Measurements from ENCODE around the gene KRT76. TPM values are rescaled to one million over a fixed set of nuclear protein-coding genes. Genes with fewer than 3 reads are reported as not detected.

The KRT76 gene
- not detected for total RNA-seq

- Histone ChIP-seq H3K4me1 (ENCODE audit: control insufficient read depth in 3 of 3, insufficient read depth in 3 of 3, low read length in 3 of 3) (no peaks in the 10 kb centered on the region), H3K27ac (ENCODE audit: low read depth, low read length) (no peak within 1 kb of the TSS), H3K9me3 (ENCODE audit: control insufficient read depth in 3 of 3, low read length in 3 of 3) (no peaks in the 10 kb centered on the region), H3K36me3 (ENCODE audit: control insufficient read depth in 3 of 3, insufficient read depth in 3 of 3, low read length in 3 of 3) (no peaks in the 10 kb centered on the region), H3K27me3 (ENCODE audit: control insufficient read depth in 3 of 3, insufficient read depth in 3 of 3, low read length in 3 of 3) (peaks cover 8 to 26% (median 12%) of the 10 kb centered on the region in 3 donors), H3K9ac (ENCODE audit: low read depth in 1 of 3, low read length in 3 of 3) (no peak within 1 kb of the TSS), H3K4me3 (ENCODE audit: low read length in 3 of 3) (no peak within 1 kb of the TSS)
Measured at GRCh38 chr12:52776913-52777395, at the start of gene KRT76. KRT76 (minus strand) TSS chr12:52777345; CDS start chr12:52777291, 54 bp downstream.

- no peak overlapping the region for H3K27ac ChIP-seq (ENCODE audit: low read depth, low read length)
- H3K9ac ChIP-seq (ENCODE audit: low read depth in 1 of 3, low read length in 3 of 3) = no peak overlapping the region
- no peak overlapping the region for H3K4me3 ChIP-seq (ENCODE audit: low read length in 3 of 3)
- H3K36me3 ChIP-seq (ENCODE audit: control insufficient read depth in 3 of 3, insufficient read depth in 3 of 3, low read length in 3 of 3) = no peaks in the 10 kb centered on the region
- no peaks in the 10 kb centered on the region for H3K4me1 ChIP-seq (ENCODE audit: control insufficient read depth in 3 of 3, insufficient read depth in 3 of 3, low read length in 3 of 3)
- peaks cover 6 to 34% (median 34%) of the 10 kb centered on the region in 3 donors for H3K27me3 ChIP-seq (ENCODE audit: control insufficient read depth in 3 of 3, insufficient read depth in 3 of 3, low read length in 3 of 3)
- H3K9me3 ChIP-seq (ENCODE audit: control insufficient read depth in 3 of 3, low read length in 3 of 3) = no peaks in the 10 kb centered on the region
Measured at GRCh38 chr12:52825961-52826360, 48.8 kb upstream of the KRT76 start.

- Histone ChIP-seq H3K9me3 (ENCODE audit: control insufficient read depth in 3 of 3, low read length in 3 of 3) (no peaks in the 10 kb centered on the region), H3K27me3 (ENCODE audit: control insufficient read depth in 3 of 3, insufficient read depth in 3 of 3, low read length in 3 of 3) (peaks cover 6 to 40% (median 39%) of the 10 kb centered on the region in 3 donors), H3K4me1 (ENCODE audit: control insufficient read depth in 3 of 3, insufficient read depth in 3 of 3, low read length in 3 of 3) (no peaks in the 10 kb centered on the region), H3K9ac (ENCODE audit: low read depth in 1 of 3, low read length in 3 of 3) (no peak overlapping the region), H3K36me3 (ENCODE audit: control insufficient read depth in 3 of 3, insufficient read depth in 3 of 3, low read length in 3 of 3) (no peaks in the 10 kb centered on the region), H3K4me3 (ENCODE audit: low read length in 3 of 3) (no peak overlapping the region), H3K27ac (ENCODE audit: low read depth, low read length) (no peak overlapping the region)
Measured at GRCh38 chr12:52824741-52825410, 47.7 kb upstream of the KRT76 start.

GRCh38 chr12:52823761-52824450 lies 46.8 kb upstream of the KRT76 start:
- Histone ChIP-seq H3K4me1 (ENCODE audit: control insufficient read depth in 3 of 3, insufficient read depth in 3 of 3, low read length in 3 of 3) (no peaks in the 10 kb centered on the region), H3K9me3 (ENCODE audit: control insufficient read depth in 3 of 3, low read length in 3 of 3) (no peaks in the 10 kb centered on the region), H3K9ac (ENCODE audit: low read depth in 1 of 3, low read length in 3 of 3) (no peak overlapping the region), H3K36me3 (ENCODE audit: control insufficient read depth in 3 of 3, insufficient read depth in 3 of 3, low read length in 3 of 3) (no peaks in the 10 kb centered on the region), H3K4me3 (ENCODE audit: low read length in 3 of 3) (no peak overlapping the region), H3K27ac (ENCODE audit: low read depth, low read length) (no peak overlapping the region), H3K27me3 (ENCODE audit: control insufficient read depth in 3 of 3, insufficient read depth in 3 of 3, low read length in 3 of 3) (peaks cover 6 to 45% (median 42%) of the 10 kb centered on the region in 3 donors)

- no peak overlapping the region for H3K9ac ChIP-seq (ENCODE audit: low read depth in 1 of 3, low read length in 3 of 3)
- H3K27me3 ChIP-seq (ENCODE audit: control insufficient read depth in 3 of 3, insufficient read depth in 3 of 3, low read length in 3 of 3) = peaks cover 10 to 51% (median 51%) of the 10 kb centered on the region in 3 donors
- no peak overlapping the region for H3K4me3 ChIP-seq (ENCODE audit: low read length in 3 of 3)
- H3K27ac ChIP-seq (ENCODE audit: low read depth, low read length) = no peak overlapping the region
- H3K9me3 ChIP-seq (ENCODE audit: control insufficient read depth in 3 of 3, low read length in 3 of 3) = no peaks in the 10 kb centered on the region
- H3K4me1 ChIP-seq (ENCODE audit: control insufficient read depth in 3 of 3, insufficient read depth in 3 of 3, low read length in 3 of 3) = no peaks in the 10 kb centered on the region
- no peaks in the 10 kb centered on the region for H3K36me3 ChIP-seq (ENCODE audit: control insufficient read depth in 3 of 3, insufficient read depth in 3 of 3, low read length in 3 of 3)
Measured at GRCh38 chr12:52822771-52823510, 45.8 kb upstream of the KRT76 start.

DNA sequence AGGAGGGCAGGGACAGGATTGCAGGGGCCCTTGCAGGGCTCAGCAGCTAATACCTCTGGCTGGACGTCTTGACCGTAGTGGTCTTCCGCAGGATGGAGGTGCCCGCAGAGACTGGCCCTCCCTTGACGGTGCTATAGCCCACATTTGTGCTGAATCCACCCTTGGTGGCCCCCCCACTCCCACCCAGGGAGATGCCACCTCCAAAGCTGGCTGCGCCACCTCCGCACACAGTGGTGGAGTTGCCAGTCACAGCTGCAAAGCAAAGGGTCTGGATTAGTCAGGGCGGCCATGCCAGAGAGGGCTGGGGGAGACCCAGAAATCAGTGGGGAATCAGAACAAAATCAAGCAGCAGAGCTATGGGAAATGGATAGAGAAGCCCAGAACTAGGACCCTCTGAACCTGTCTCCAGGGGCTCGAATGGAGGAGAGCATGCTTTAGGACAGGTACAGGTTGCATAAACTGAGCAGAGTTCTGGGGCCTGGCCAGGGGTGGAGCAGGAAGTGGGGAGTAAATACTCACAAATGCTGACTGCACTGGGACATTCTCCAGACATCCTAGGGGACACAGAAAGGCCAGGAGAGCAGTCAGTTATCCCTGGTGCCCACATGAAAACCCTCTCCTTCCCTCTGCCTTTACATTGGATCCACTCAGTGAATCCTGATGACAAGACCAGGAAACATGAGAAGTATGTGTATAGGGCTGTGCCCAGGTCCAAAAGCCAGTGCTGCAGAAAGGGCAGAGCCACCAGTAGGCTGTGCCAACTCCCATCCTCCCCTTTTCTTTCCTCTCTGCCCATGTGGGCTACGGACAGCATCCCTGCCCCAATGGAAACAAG lies 44.9 kb upstream of the KRT76 start:
- Histone ChIP-seq H3K9ac (ENCODE audit: low read depth in 1 of 3, low read length in 3 of 3) (no peak overlapping the region), H3K36me3 (ENCODE audit: control insufficient read depth in 3 of 3, insufficient read depth in 3 of 3, low read length in 3 of 3) (no peaks in the 10 kb centered on the region), H3K27ac (ENCODE audit: low read depth, low read length) (no peak overlapping the region), H3K27me3 (ENCODE audit: control insufficient read depth in 3 of 3, insufficient read depth in 3 of 3, low read length in 3 of 3) (peaks cover 19 to 59% (median 50%) of the 10 kb centered on the region in 3 donors), H3K4me3 (ENCODE audit: low read length in 3 of 3) (no peak overlapping the region), H3K9me3 (ENCODE audit: control insufficient read depth in 3 of 3, low read length in 3 of 3) (no peaks in the 10 kb centered on the region), H3K4me1 (ENCODE audit: control insufficient read depth in 3 of 3, insufficient read depth in 3 of 3, low read length in 3 of 3) (no peaks in the 10 kb centered on the region)

DNA sequence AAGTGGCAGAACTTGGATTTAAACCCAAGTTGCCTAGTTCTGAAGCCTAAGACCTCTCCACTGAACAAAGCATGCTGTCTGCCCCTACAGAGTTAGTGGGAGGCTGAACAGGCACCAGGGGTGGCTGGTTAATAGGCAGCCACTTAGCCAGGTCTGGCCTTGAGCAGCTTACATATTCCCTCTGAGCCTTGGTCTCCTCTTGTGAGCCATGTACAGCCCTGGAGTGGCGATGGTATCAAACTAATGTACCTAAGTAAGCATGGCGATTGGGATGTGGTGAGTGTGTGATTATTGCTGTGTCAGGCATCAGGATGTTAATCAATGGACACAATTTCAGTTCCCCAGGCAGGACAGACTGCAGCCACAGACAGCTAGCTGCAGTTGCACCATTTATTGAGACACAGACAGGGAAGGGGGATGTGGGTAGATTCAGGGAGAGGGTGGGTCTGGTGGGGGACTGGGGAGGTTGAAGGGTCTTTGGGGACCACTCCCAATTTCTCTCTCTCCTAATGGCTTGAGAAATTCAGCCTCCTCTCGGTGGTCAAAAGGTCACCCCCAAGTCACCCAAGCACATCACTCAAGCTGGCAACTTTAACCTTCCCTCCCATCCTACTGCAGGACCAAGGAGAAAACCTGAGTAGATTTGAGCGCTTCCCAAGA lies 44.1 kb upstream of the KRT76 start:
- Histone ChIP-seq H3K9ac (ENCODE audit: low read depth in 1 of 3, low read length in 3 of 3) (no peak overlapping the region), H3K36me3 (ENCODE audit: control insufficient read depth in 3 of 3, insufficient read depth in 3 of 3, low read length in 3 of 3) (no peaks in the 10 kb centered on the region), H3K4me3 (ENCODE audit: low read length in 3 of 3) (no peak overlapping the region), H3K4me1 (ENCODE audit: control insufficient read depth in 3 of 3, insufficient read depth in 3 of 3, low read length in 3 of 3) (no peaks in the 10 kb centered on the region), H3K27ac (ENCODE audit: low read depth, low read length) (no peak overlapping the region), H3K9me3 (ENCODE audit: control insufficient read depth in 3 of 3, low read length in 3 of 3) (no peaks in the 10 kb centered on the region), H3K27me3 (ENCODE audit: control insufficient read depth in 3 of 3, insufficient read depth in 3 of 3, low read length in 3 of 3) (peaks cover 20 to 61% (median 48%) of the 10 kb centered on the region in 3 donors)

- Histone ChIP-seq H3K27ac (ENCODE audit: low read depth, low read length) (no peak overlapping the region), H3K9me3 (ENCODE audit: control insufficient read depth in 3 of 3, low read length in 3 of 3) (no peaks in the 10 kb centered on the region), H3K36me3 (ENCODE audit: control insufficient read depth in 3 of 3, insufficient read depth in 3 of 3, low read length in 3 of 3) (no peaks in the 10 kb centered on the region), H3K9ac (ENCODE audit: low read depth in 1 of 3, low read length in 3 of 3) (no peak overlapping the region), H3K27me3 (ENCODE audit: control insufficient read depth in 3 of 3, insufficient read depth in 3 of 3, low read length in 3 of 3) (peaks cover 20 to 56% (median 44%) of the 10 kb centered on the region in 3 donors), H3K4me3 (ENCODE audit: low read length in 3 of 3) (no peak overlapping the region), H3K4me1 (ENCODE audit: control insufficient read depth in 3 of 3, insufficient read depth in 3 of 3, low read length in 3 of 3) (no peaks in the 10 kb centered on the region)
Measured at GRCh38 chr12:52820521-52820920, 43.4 kb upstream of the KRT76 start.

Data from skeletal muscle tissue (tissue), 4 donors.